ENCODE results near the gene RELN.

RELN gene

GRCh38 chr7:103989785-103990767 lies 618 bp upstream of the RELN start:
- DNase-seq (ENCODE audit: low read depth) = no peak

GRCh38 chr7:103988468-103989199 lies 824 bp downstream of the RELN start:
- no peak for DNase-seq (ENCODE audit: low read depth)

GRCh38 chr7:103987451-103987850 lies 2.0 kb downstream of the RELN start:
- no peak for DNase-seq (ENCODE audit: low read depth)

GRCh38 chr7:103985565-103986126 lies 3.8 kb downstream of the RELN start:
- no peak for DNase-seq (ENCODE audit: low read depth)

GRCh38 chr7:103984050-103984449 lies 5.4 kb downstream of the RELN start:
- DNase-seq (ENCODE audit: low read depth) = no peak

- DNase-seq (ENCODE audit: low read depth) = no peak
Observed at GRCh38 chr7:103983201-103983977, 6.1 kb downstream of the RELN start.

GRCh38 chr7:103981003-103981423 lies 8.4 kb downstream of the RELN start:
- DNase-seq (ENCODE audit: low read depth) = no peak

GRCh38 chr7:103972779-103973434 lies 16.6 kb downstream of the RELN start:
- no peak for DNase-seq (ENCODE audit: low read depth)

- DNase-seq (ENCODE audit: low read depth) = no peak
Observed at GRCh38 chr7:103967401-103967800, 22.1 kb downstream of the RELN start.

GRCh38 chr7:103966593-103967277 lies 22.7 kb downstream of the RELN start:
- DNase-seq (ENCODE audit: low read depth) = no peak

GRCh38 chr7:103964269-103964668 lies 25.2 kb downstream of the RELN start:
- no peak for DNase-seq (ENCODE audit: low read depth)

GRCh38 chr7:103962070-103962469 lies 27.4 kb downstream of the RELN start:
- no peak for DNase-seq (ENCODE audit: low read depth)

GRCh38 chr7:103958284-103958818 lies 31.1 kb downstream of the RELN start:
- DNase-seq (ENCODE audit: low read depth) = no peak

- no peak for DNase-seq (ENCODE audit: low read depth)
Observed at GRCh38 chr7:103955985-103956384, 33.5 kb downstream of the RELN start.

- no peak for DNase-seq (ENCODE audit: low read depth)
Observed at GRCh38 chr7:103952408-103952807, 37.0 kb downstream of the RELN start.

- no peak for DNase-seq (ENCODE audit: low read depth)
Observed at GRCh38 chr7:103951311-103951710, 38.1 kb downstream of the RELN start.

GRCh38 chr7:103949374-103949773 lies 40.1 kb downstream of the RELN start:
- DNase-seq (ENCODE audit: low read depth) = no peak

GRCh38 chr7:103947026-103947655 lies 42.3 kb downstream of the RELN start:
- DNase-seq (ENCODE audit: low read depth) = no peak

GRCh38 chr7:103944230-103944900 lies 45.1 kb downstream of the RELN start:
- DNase-seq (ENCODE audit: low read depth) = no peak

All from GM04504 (cell line).